Epithelial cell of prostate (primary cell): ENCODE results near the gene GTF2H2C_2.
"Not testable (repeated sequence)": the region's sequence is repeated elsewhere in the genome, so short reads cannot be mapped to it uniquely, and the experiment has no call there.

Experiments used
- DNase-seq: peaks from one replicate; pipeline ENCODE4 v3.0.0-alpha.2; 2011; ENCODE audit warnings: low read depth, low spot score
- H3K27ac ChIP-seq: fragments of 450-650 bp; 2 replicates; pipeline ENCODE4 v1.5.1; 2017; ENCODE audit warnings: mild to moderate bottlenecking

Gene GTF2H2C_2

GRCh38 chr5:70415117-70415516 is at the start of gene GTF2H2C_2:
Gene GTF2H2C_2 (plus strand): TSS chr5:70415368.
- not testable (repeated sequence) for H3K27ac ChIP-seq, DNase-seq

- DNase-seq = not testable (repeated sequence)
- H3K27ac ChIP-seq = peak overlapping the region; percentile 50
Measured at GRCh38 chr5:70400984-70401686, 14.0 kb upstream of the GTF2H2C_2 start.

- not testable (repeated sequence) for DNase-seq, H3K27ac ChIP-seq
Measured at GRCh38 chr5:70421322-70421721, 6.2 kb downstream of the GTF2H2C_2 start.

GRCh38 chr5:70423215-70423614 is 8.0 kb downstream of the GTF2H2C_2 start:
- H3K27ac ChIP-seq, DNase-seq: not testable (repeated sequence)

- not testable (repeated sequence) for H3K27ac ChIP-seq
Measured at GRCh38 chr5:70438518-70438917, 23.4 kb downstream of the GTF2H2C_2 start.

GRCh38 chr5:70449565-70449964 is 34.4 kb downstream of the GTF2H2C_2 start:
- not testable (repeated sequence) for H3K27ac ChIP-seq, DNase-seq

More at GRCh38 chr5:70438518-70438917, 23.4 kb downstream of the GTF2H2C_2 start:
- DNase-seq = not testable (repeated sequence)

GRCh38 chr5:70451249-70451984 is 36.2 kb downstream of the GTF2H2C_2 start:
- DNase-seq, H3K27ac ChIP-seq: not testable (repeated sequence)

- not testable (repeated sequence) for H3K27ac ChIP-seq, DNase-seq
Measured at GRCh38 chr5:70457093-70457492, 41.9 kb downstream of the GTF2H2C_2 start.

GRCh38 chr5:70459188-70459587 is 44.0 kb downstream of the GTF2H2C_2 start:
- DNase-seq, H3K27ac ChIP-seq: not testable (repeated sequence)

- not testable (repeated sequence) for DNase-seq
Measured at GRCh38 chr5:70461984-70462383, 46.8 kb downstream of the GTF2H2C_2 start.

GRCh38 chr5:70464019-70464637 is 49.0 kb downstream of the GTF2H2C_2 start:
- DNase-seq, H3K27ac ChIP-seq: not testable (repeated sequence)

More at GRCh38 chr5:70461984-70462383, 46.8 kb downstream of the GTF2H2C_2 start:
- H3K27ac ChIP-seq = not testable (repeated sequence)

- not testable (repeated sequence) for DNase-seq, H3K27ac ChIP-seq
Measured at GRCh38 chr5:70469926-70470509, 54.9 kb downstream of the GTF2H2C_2 start.
